Hepatocyte (in vitro differentiated cells): ENCODE measurements around the gene KANSL2.

Experiments
- EZH2phosphoT487 ChIP-seq: fragments of 200-600 bp; sonication (generic); IDR thresholded peaks from one replicate; pipeline ENCODE4 v1.6.1; 2018; ENCODE audit warnings: antibody characterized with exemption, mild to moderate bottlenecking, low read depth, moderate library complexity; ENCODE audit not compliant: unreplicated experiment, severe bottlenecking
- TF ChIP-seq, protein P1 (sequence below): fragments of 200-600 bp; sonication (generic); IDR thresholded peaks from 2 replicates; pipeline ENCODE4 v1.5.1; 2016; ENCODE audit warnings: antibody characterized with exemption, mild to moderate bottlenecking; ENCODE audit not compliant: poor library complexity

DNA sequence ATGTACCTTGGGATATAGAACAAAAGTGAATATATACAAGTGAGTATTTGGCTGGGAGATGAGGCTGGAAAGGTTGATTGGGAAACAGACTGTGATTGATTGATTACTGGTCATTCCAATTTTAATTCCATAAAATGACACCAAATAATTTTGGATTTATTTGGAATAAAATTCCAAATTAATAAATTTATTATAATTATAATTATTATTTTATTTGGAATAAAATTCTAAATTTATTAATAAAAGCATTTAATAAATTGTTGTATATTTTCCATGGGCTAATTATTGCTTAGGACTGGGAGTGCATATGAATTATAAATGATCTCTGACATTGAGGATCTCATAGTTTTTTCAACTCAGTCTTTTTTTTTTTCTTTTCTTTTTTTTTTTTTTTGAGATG, 51.7 kb downstream of the KANSL2 start:
- TF ChIP-seq EZH2phosphoT487, result no peak
- TF ChIP-seq, protein P1, sequence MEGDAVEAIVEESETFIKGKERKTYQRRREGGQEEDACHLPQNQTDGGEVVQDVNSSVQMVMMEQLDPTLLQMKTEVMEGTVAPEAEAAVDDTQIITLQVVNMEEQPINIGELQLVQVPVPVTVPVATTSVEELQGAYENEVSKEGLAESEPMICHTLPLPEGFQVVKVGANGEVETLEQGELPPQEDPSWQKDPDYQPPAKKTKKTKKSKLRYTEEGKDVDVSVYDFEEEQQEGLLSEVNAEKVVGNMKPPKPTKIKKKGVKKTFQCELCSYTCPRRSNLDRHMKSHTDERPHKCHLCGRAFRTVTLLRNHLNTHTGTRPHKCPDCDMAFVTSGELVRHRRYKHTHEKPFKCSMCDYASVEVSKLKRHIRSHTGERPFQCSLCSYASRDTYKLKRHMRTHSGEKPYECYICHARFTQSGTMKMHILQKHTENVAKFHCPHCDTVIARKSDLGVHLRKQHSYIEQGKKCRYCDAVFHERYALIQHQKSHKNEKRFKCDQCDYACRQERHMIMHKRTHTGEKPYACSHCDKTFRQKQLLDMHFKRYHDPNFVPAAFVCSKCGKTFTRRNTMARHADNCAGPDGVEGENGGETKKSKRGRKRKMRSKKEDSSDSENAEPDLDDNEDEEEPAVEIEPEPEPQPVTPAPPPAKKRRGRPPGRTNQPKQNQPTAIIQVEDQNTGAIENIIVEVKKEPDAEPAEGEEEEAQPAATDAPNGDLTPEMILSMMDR, result no peak
